ENCODE measurements around the gene ARHGAP15.

Gene ARHGAP15

DNA sequence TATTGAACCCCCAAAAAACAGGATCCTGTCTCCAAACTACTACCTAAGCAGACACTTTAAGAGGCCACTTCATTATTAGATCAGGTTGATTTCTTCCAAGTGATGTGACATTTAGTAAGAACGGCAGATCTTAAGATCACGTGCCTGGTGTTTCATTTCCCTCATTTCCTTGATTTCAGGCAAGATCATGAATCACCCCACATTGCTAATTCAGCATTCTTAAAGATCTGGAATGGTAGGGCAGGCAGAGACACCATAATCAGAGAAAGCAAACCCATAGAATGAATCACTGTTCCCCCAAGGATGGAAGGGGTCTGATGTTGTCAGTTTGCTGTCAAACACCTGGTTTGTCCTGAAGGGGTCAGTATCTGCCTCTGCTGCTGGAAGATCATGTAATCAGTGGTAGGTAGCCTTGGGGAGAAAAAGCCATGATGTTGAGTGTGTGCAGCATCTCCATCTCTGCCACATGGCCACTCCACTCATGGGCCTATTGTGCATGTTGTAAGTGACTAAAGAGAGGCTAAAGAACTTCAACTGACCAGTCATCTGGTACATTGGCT lies 133.9 kb downstream of the ARHGAP15 start:
- DNase-seq (ENCODE audit: low read depth): peak; percentile 14

DNA sequence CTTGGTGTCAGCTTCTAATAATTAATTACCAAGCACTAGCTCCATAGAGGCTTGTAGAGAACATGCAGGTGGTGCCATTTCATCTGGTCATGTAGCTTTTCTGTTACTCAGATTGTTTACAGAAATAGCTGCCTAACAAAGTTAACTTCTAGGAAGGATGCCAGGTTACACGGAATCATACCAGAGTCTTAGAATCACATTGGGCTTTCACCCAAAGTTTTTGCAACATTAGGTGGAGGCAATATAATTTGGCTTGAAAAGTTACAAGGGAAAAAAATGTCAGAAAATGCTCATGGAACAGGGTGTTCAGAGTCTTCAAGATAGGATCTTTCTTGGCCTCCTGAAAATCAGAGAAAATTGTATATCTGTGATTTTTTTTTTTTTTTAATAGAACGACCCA lies 135.6 kb downstream of the ARHGAP15 start:
- DNase-seq (ENCODE audit: low read depth): peak; percentile 83

DNA sequence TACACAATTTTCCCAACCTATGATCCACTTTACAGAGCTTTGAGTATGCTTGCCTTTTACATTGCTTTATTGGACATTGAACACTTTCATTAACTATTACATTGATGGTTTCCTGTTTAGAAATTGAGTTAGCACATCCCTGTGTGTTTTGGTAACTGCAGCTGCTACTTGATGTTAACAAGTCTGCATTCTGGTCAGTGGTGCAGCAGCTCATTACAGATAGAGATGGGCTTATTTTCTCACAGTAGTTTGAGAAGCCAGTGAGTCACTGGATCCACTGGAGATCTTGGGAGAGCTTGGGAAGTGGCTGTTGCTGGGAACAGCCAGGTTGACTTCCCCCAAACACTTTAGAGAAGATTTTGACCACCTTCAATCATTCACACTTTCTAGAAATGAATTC lies 150.5 kb downstream of the ARHGAP15 start:
- DNase-seq (ENCODE audit: low read depth): no peak

DNA sequence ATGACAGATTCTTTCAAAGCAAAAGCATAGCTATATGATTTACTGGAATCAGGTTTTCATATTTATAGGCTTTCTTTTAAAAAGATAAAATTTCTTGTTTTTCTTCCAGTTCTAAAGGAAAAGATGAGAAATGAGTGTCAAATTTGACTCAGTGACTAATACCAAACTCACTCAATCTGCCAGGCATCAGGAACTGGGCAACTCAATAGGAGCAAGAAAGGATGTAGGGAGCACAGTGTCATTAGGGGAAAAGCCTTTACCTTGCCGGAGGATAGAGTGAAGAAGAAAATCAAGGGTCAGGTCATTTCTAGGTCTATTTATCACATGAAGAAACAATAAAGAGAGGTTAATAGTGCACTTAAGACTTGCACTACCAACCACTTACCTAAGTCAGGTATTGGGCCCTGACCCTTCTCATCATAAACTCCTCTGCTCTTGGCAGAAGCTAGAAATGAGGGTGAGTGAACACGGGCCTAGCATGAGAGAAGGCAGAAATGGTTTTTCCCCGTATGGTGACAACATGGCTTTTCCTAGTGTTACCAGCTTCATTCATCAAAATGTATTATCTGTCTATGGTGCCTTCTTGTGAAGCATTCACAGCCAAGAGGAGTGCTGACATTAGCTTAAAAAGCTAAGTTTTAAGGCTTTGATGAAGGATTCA lies 151.0 kb downstream of the ARHGAP15 start:
- no peak for DNase-seq (ENCODE audit: low read depth)

DNA sequence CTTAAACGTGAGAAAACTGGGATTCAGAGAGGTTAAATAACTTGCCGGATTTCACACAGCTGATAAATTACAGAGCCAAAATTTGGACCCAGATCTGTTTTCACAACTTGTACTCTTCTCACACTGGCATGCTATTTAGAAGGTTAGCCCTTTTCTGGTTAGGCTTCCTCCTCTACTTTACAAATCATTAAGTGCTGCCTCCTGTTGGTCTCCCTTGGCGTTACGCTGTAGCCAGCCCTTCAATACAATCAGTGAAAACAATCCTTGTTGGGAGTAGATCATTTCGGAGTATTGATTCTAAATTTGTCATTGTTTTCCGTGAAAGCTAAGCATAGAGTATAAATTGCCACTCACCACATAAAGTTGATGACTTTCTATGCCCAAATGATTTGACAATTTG lies 153.5 kb downstream of the ARHGAP15 start:
- no peak for DNase-seq (ENCODE audit: low read depth)

DNA sequence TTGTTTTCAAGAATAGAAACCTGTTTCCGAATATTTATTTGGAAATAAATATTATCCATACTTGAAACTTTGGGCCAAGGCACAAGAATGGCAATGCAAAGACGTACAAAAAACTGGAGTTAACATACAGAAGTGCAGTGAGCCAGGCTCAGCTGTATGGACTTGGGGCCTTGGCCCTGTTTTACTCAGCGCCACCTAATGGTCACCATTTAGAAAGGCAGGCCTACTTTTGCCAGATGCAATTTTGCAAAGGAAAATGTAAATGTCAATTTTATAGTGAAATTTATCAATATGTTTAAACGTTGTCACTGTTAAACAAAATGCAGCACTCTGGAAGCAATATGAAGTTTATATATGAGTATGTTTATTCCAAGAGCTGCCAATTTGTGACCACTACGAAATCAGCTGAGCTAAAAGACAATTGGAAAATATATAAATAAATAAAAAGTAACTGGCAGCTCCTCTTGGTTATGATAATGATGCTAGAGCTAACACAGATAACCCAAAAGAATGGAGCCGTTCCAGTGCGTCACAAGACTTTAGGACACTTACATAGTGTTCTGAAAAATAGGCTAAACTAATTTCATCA lies 155.0 kb downstream of the ARHGAP15 start:
- DNase-seq (ENCODE audit: low read depth): peak; percentile 52

DNA sequence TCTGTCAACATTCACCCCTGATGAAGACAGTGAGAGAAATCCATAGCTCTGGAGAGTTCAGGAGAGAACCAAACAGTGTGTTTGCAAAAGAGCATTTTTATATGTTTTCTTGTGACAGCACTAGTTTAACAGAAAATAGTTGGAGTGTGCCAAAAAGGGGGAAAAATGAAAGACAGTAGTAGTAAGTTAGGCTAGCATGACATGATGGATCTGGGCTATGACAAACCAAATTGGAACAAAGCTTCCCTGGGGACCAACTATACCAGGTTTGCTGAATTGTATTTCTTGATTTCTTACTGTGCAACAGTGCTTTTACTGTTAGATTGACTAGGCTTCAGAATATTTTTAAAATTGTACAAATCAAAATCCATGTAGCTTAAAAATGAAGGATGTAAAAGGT lies 159.8 kb downstream of the ARHGAP15 start:
- no peak for DNase-seq (ENCODE audit: low read depth)

DNA sequence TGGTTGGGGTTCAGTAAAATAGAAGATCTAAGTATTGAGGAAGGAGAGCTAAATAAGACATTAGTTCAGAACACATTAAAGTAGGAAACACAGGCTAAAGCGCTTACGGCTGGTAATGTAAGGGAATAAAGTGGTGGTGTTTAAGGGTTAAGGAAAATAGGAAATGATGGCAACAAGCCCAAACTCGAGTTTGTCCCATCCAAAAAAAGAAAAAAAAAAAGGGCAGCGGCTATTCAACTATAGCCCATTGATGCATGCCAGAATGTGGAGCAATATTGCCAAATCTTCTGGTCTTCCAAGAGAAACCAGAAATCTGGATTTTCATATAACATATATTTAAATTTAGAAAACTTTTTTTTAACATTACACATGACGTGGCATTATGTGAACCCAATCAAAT lies 161.0 kb downstream of the ARHGAP15 start:
- no peak for DNase-seq (ENCODE audit: low read depth)

DNA sequence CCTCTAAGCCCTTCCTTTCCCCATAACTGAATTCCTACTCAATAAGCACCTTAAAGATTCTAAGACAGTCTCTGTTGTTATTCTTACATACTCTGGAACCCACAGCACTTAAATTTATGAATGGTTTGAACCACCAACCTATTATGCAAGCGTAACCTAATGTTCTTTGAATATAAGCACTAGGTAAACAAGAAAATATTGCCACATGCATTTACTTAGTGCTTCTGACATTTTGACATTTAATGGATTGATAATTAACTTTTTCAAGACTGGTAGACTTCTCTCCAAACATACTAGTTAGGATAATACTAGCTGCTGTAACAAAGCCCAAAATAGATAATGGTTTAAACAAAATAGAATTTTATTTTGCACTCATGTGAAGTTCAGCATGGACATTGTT lies 164.8 kb downstream of the ARHGAP15 start:
- no peak for DNase-seq (ENCODE audit: low read depth)

DNA sequence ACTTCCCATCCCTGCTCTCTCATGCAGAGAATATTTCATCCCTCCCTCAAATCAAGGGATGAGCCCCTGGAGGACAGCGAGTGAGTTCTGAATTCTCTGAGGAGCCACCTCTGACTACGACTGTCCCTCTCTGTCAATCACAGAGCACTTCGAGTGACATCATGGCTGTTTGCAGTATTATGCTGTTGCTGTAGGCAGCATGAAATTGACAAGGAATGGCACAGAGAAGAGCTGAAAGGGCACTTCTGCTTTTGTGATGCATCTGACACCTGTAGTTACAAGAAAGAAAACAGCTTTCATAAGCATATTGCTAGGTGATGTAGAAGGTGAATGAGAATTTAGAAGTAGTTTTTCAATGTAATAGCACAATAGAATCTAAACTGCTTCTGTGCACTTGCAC lies 166.9 kb downstream of the ARHGAP15 start:
- DNase-seq (ENCODE audit: low read depth): no peak

DNA sequence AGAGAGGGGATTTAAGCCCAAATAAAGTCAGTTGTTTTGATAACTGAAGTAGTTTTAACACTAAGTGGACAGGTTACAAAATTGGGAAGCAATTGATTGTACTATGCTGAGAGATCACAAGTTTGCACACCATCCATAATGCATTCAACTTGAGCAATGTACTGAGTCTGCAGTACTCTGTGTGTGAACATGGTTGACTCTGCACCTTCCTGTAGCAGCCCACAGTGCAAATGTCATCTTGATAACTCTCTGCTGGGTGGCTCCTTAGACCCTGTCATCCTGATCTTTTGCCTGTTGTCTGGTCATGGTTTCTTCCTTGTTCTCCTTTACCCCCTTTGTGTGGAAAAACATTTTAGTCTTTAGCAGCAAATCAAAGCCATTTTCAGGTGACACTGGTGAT lies 168.0 kb downstream of the ARHGAP15 start:
- DNase-seq (ENCODE audit: low read depth): no peak

DNA sequence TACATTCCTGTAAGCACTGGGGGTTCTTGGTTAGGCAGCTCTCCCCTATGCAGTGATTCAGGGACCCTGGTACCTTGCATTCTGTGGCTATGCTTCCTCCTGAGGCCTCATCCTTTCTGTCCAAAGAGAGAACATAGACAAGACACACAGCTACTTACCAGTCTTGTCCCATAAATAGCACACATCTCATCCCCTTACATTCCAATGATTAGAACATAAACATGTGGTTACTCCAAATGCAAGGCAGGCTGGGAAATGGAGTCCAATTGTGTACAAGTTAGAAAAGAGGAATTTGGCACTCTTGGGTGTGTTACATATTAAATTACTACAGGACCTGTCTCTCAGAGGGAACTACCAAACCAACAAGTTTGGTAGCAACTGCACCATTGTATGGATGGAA lies 171.3 kb downstream of the ARHGAP15 start:
- DNase-seq (ENCODE audit: low read depth): peak; percentile 30

DNA sequence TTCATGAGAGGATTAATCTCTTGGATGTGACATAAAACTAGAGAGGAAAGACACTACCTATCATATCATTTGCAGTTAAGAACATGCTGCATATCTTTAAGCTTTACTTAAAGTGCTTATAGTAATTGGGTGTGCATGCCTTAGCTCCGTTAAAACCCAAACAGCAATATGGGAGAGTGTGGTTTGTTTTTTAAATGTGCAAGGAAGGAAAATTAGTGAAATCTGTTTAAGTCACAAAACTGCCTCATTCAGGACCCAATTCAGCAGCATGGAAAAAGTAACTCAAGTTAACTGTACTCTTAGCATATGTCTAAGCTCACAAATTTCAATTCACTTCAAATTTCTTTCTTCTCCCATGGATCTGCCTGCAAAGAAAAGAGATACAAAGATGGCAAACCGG lies 182.2 kb downstream of the ARHGAP15 start:
- DNase-seq (ENCODE audit: low read depth): no peak

DNA sequence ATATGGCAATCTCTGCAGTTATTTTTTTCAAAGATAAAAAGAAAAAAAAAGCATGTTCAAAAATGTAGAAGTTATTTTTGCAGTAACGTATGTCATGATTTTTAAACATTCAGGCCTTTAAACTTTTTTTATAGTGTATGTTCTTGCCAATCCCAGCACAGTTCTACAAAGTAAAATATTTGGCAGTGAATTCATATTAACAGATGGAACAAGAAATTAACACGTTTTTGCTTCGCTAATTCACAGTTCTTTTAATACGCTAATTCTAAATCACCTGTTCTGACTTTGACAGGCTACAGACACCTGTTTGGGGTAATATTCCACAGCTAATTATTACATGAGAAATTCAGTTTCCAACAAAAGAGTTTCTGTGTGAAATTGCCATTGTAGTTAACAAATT lies 183.2 kb downstream of the ARHGAP15 start:
- no peak for DNase-seq (ENCODE audit: low read depth)

DNA sequence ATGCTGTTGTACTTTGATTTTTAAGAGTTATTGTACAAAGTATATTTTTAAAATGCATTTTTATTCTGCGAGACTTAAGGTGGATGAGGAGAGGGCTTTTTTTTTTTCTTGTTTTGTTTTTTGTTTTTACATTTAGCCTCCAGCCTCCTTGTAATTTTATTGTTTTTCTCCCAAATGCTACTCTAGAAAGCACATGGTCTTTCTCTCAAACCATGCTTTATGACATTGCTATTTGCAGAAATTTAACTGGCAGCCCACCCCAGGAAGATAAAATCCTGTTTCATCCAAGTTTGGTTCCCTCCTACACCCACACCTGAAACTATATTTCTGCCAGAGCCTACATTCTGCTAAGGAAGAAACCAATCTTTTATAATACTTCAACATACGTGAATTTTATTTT lies 184.6 kb downstream of the ARHGAP15 start:
- no peak for DNase-seq (ENCODE audit: low read depth)

DNA sequence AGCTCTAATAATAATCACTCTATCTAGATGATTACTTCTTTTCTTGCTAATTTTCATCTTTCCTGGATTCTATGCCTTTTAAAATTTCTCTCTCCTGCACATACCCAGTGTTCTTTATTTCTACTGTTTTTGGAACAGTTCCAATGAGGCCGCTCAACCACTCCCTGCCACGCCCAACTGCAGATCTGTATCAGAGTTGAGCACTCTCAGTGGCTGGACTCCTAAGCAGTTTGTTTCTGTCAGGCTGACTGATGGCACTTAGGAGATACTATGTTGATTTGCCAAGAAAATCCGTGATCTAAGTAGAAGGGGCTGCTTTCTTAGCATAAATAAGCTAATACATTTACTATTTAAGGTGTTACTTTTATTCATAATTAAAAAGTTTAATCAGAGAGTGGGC lies 192.8 kb downstream of the ARHGAP15 start:
- no peak for DNase-seq (ENCODE audit: low read depth)

DNA sequence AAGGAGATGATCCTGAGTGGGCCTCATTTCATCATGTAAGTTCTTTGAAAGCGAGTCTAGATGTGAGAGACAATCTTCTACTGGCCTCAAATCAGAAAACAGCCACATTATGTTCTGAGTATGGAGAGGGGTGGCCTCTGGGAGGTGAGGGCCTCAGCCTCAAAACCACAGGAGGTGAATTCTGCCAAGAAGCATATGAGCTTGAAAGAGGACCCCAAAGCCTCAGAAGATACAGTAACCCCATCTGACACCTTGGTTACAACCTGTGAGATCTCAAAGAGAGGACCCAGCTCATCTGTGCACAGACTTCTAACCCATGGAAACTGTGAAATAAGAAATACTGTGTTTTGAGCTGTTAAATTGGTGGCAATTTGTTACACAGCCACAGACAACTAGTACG lies 200.1 kb downstream of the ARHGAP15 start:
- no peak for DNase-seq (ENCODE audit: low read depth)

DNA sequence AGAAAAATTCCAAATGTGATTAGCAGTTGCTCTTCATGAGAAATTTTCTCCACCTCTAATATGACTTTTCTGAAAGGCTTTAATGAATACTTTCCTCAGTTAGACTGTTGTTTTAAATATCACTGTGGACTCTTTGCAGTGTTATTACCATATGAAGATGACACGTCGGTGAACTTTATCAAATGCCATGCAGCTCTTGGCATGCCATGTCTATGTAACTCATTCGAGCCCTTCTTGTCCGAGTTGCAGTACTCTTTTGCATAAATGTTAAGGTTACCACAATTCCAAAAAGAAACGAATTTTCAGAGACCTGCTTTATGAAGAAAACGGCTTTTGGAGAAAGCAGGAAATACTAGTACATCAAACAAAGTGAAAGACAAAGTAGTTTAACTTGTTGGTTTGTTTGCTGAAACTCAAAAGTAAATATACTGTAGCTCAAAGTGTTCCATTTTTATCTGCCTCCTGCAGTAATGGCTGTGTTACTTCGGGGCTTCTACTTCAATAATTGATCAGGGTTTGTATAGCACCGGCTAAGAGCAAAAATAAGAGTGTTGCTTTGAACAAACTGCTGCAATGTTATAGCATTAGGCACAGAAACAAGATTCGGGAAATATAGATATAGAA lies 204.1 kb downstream of the ARHGAP15 start:
- no peak for DNase-seq (ENCODE audit: low read depth)

DNA sequence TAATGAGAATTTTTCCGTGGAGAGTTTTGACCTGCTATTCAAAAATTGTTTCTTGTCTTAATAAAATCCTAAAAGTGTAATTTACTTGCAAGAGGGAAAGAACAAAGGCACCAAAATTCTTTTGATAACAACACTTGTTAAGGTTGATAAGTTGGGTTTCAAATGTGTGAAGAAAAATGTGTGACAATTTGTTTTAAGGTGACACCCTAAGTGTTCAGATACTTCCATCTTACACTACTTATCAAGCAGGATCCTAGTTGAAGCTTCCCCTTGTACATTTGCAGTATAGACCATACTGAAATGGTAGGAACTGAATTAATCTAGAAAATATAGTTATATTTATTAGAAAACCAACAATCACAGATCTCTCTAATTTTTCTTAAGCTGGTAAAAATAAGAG lies 204.6 kb downstream of the ARHGAP15 start:
- DNase-seq (ENCODE audit: low read depth): no peak

DNA sequence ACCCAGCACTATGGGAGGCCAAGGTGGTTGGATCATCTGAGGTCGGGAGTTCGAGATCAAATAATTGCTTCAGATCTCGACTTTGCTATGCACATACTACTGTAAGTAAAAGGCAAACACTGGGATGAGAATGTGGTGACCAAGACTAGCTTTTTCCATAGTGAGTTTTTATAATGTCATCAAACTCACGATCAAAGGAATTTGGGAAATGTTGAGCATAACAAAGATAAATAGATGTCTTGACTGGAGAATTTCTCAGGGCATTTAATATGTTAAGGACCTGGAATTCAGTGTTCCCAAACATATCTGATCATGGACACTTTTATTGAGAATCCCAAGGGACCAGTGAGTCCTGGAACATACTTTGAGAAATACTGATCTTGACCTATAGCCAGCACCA lies 205.6 kb downstream of the ARHGAP15 start:
- DNase-seq (ENCODE audit: low read depth): no peak

DNA sequence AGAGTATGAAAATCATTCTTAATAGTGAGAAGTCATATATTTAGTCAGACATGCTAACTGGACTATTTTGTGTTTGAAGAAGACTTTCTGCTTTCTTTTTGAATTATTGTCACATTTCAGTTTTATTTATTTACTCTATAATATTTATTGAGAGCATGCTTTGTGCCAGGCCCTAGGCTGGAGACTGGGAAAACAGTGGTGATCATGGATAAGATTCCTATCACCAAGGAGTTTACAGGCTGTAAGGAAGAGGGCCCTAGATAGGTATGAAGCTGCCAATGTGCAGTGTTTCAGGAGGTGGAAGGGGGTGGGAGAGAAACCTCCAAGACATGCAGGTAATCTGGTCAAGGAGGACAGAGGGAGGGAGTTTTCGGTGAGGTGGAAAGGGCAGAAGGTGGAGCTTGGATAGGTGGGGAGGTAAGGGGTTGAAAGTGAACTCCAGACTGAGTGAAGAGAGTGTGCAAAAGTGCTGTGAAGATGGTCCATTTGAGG lies 207.5 kb downstream of the ARHGAP15 start:
- DNase-seq (ENCODE audit: low read depth): no peak

DNA sequence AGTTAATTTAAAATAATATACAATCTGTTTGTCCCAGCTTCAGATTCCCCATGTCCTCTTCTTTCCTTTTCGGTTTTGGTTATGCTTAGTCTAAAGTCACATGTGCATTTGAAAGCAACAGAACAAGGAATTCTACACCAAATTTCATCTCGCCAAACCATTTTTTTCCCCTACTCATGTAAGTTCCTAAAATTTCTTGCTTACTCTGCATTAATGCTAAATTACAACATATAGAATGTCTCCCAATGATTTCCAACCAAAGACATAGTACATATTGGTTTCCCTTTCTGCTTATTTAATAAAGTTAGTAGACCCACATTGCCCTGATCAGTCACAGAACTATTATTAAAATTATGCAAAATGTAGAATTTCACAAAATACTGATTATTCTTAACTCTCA lies 212.3 kb downstream of the ARHGAP15 start:
- no peak for DNase-seq (ENCODE audit: low read depth)

DNA sequence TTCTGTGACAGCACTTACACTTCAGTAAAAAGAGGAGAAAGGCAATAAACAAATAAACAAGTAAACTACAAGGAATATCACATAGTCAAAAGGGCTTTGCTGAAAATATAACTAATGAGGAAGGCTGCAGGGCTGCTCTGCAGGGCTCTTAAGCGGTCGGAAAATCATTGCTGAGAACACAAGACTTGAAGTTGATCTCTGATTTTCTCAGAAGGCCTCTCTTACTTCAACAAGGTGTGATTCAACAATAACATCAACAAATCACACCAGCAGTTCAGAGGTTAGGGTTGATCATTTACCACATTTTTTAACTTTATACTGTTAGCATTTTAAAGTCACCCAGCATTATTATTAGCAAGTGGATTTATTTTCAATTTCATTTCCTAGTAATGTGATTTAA lies 215.6 kb downstream of the ARHGAP15 start:
- DNase-seq (ENCODE audit: low read depth): no peak

All from iris pigment epithelial cell (primary cell).